Kidney (tissue), 14 donors: ENCODE data around the gene TIGAR. TPM values are rescaled to one million over a fixed set of nuclear protein-coding genes. Genes with fewer than 3 reads are reported as not detected.

Experiments used
- DNase-seq, 5 donors: peaks; one replicate each; pipeline ENCODE4 v3.0.0-alpha.2; 2013 to 2020
- FAIRE-seq: peaks from 2 replicates; lab custom pipeline; 2012; peaks lifted over from hg19 to GRCh38; lab: Jason Lieb, UNC
- H3K27ac ChIP-seq, 2 donors: one replicate each; pipeline ENCODE4 v1.7.0; 2013; ENCODE audit warnings: low read depth in 2 of 2, low read length in 2 of 2, inconsistent platforms in 1 of 2
- H3K27me3 ChIP-seq: one replicate; pipeline ENCODE4 v1.7.1; 2013; ENCODE audit warnings: low read length, inconsistent platforms; ENCODE audit not compliant: control insufficient read depth, insufficient read depth
- H3K36me3 ChIP-seq, 3 donors: one replicate each; pipeline versions ENCODE4 v1.7.0 to v1.7.1; 2013; ENCODE audit warnings: low read length in 3 of 3, control low read depth in 1 of 3, inconsistent platforms in 1 of 3; ENCODE audit not compliant: insufficient read depth in 3 of 3, control insufficient read depth in 2 of 3
- H3K4me1 ChIP-seq, 3 donors: one replicate each; pipeline versions ENCODE4 v1.7.0 to v1.7.1; 2013; ENCODE audit warnings: low read length in 3 of 3, inconsistent platforms in 1 of 3, low read depth in 1 of 3; ENCODE audit not compliant: control insufficient read depth in 2 of 3, insufficient read depth in 2 of 3
- H3K4me3 ChIP-seq, 3 donors: one replicate each; pipeline versions ENCODE4 v1.7.0 to v1.8.1; 2013; ENCODE audit warnings: low read length in 3 of 3, control low read depth in 1 of 3, inconsistent platforms in 1 of 3
- H3K9ac ChIP-seq, 3 donors: one replicate each; pipeline versions ENCODE4 v1.7.0 to v1.7.1; 2013; ENCODE audit warnings: low read length in 3 of 3, control low read depth in 1 of 3, inconsistent platforms in 1 of 3
- H3K9me3 ChIP-seq, 3 donors: one replicate each; pipeline versions ENCODE4 v1.7.0 to v1.7.1; 2013; ENCODE audit warnings: low read length in 3 of 3, control low read depth in 1 of 3, inconsistent platforms in 1 of 3; ENCODE audit not compliant: control insufficient read depth in 2 of 3, insufficient read depth in 1 of 3
- intact Hi-C: fragments of 100-400 bp; cut with DNase I; formaldehyde crosslinking; loops from one replicate; pipeline ENCODE4 v1.11.1; 2022
- polyA plus RNA-seq: library from polyadenylated mRNA; stranded (reverse); fragments of 350-450 nt; fragmentation: Illumina TruSeq; extraction: RNeasy Lipid Tissue Mini Kit (QIAGEN cat#74804); gene quantifications from one replicate; pipeline ENCODE4 v1.2.3, GENCODE V29; 2014; ENCODE audit warnings: low read depth, low replicate concordance; ENCODE audit not compliant: insufficient read depth
- total RNA-seq: library from RNA; stranded (reverse); fragmentation: NEBNext Ultra II Directional; extraction: Animal tissue kit (Norgen Biotek cat#: 25700); gene quantifications from one replicate; pipeline ENCODE4 v1.2.1, GENCODE V29; 2021
- TF ChIP-seq, protein P1 (sequence below): IDR thresholded peaks from 3 replicates; pipeline ENCODE4 v1.5.1; 2012; ENCODE audit warnings: mild to moderate bottlenecking, moderate library complexity, borderline replicate concordance; ENCODE audit not compliant: insufficient read depth; ENCODE audit errors: extremely low read depth
- donor health status: control.
- donor health status: control.
- donor health status: control.
- donor health status: control.
- donor health status: control.
- donor health status: DM: yes; HTN: yes; CAD: no.
- donor health status: Normal renal cell carcinoma (clear cell type).

TIGAR gene
- total and polyA plus RNA-seq, 2 donors from 2014 or later: 3.6 to 11.8 TPM

GRCh38 chr12:4276524-4277204, 44.3 kb upstream of the TIGAR start:
- TF ChIP-seq, protein P1, sequence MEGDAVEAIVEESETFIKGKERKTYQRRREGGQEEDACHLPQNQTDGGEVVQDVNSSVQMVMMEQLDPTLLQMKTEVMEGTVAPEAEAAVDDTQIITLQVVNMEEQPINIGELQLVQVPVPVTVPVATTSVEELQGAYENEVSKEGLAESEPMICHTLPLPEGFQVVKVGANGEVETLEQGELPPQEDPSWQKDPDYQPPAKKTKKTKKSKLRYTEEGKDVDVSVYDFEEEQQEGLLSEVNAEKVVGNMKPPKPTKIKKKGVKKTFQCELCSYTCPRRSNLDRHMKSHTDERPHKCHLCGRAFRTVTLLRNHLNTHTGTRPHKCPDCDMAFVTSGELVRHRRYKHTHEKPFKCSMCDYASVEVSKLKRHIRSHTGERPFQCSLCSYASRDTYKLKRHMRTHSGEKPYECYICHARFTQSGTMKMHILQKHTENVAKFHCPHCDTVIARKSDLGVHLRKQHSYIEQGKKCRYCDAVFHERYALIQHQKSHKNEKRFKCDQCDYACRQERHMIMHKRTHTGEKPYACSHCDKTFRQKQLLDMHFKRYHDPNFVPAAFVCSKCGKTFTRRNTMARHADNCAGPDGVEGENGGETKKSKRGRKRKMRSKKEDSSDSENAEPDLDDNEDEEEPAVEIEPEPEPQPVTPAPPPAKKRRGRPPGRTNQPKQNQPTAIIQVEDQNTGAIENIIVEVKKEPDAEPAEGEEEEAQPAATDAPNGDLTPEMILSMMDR: peak; percentile 92
- Histone ChIP-seq H3K4me1 (peaks cover 0 to 24% (median 3%) of the 10 kb centered on the region in 3 donors), H3K9ac (peak overlapping the region in 1 of 3 donors; percentile 6), H3K4me3 (peak overlapping the region in 1 of 3 donors; percentile 57), H3K36me3 (no peaks in the 10 kb centered on the region), H3K9me3 (no peaks in the 10 kb centered on the region), H3K27ac (no peak overlapping the region), H3K27me3 (no peaks in the 10 kb centered on the region)
- FAIRE-seq: no peak
- intact Hi-C loops: loop anchor here (10.0 kb wide), 1 partner anchor 392 kb away; no protein-coding TSS in a partner anchor
- peak; percentile 89 to 98 (median 95) for DNase-seq

- no peaks in the 10 kb centered on the region for H3K36me3 ChIP-seq
- H3K27ac ChIP-seq: no peak overlapping the region
- FAIRE-seq (no peak), DNase-seq (no peak)
- intact Hi-C loops: loop anchor here (10.0 kb wide), 1 partner anchor 392 kb away; no protein-coding TSS in a partner anchor
- peaks cover 0 to 24% (median 3%) of the 10 kb centered on the region in 3 donors for H3K4me1 ChIP-seq
- no peaks in the 10 kb centered on the region for H3K27me3 ChIP-seq
- H3K4me3 ChIP-seq: no peak overlapping the region
- H3K9ac ChIP-seq: no peak overlapping the region
- no peaks in the 10 kb centered on the region for H3K9me3 ChIP-seq
- TF ChIP-seq, protein P1: no peak
These were observed 43.8 kb upstream of the TIGAR start for GRCh38 chr12:4277205-4277543.

DNA sequence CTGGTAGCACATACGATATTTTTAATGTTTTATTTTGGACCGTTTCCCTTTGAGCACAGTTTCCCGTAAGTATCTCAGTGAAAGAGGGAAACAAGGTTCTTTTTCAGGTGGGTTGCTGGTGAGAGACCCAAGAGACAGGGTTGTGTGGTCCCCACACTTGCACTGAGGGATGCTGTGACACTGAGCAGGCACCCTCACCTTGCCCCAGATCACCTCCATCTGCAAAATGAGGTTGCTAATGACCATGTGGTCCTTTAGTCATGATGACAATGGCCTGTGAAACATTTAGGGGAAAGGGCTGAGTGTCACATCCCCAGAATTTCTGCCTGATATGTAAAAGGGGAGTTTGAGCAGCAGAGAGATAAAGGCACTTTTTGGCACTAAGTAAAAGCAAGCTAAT, 43.2 kb upstream of the TIGAR start:
- no peak overlapping the region for H3K9ac ChIP-seq
- DNase-seq (no peak), FAIRE-seq (no peak)
- TF ChIP-seq, protein P1: no peak
- H3K36me3 ChIP-seq: no peaks in the 10 kb centered on the region
- intact Hi-C loops: loop anchor here (10.0 kb wide), 1 partner anchor 393 kb away; no protein-coding TSS in a partner anchor
- no peak overlapping the region for H3K4me3 ChIP-seq
- no peak overlapping the region for H3K27ac ChIP-seq
- peaks cover 0 to 17% (median 3%) of the 10 kb centered on the region in 3 donors for H3K4me1 ChIP-seq
- no peaks in the 10 kb centered on the region for H3K27me3 ChIP-seq
- H3K9me3 ChIP-seq: no peaks in the 10 kb centered on the region
